NCI-H226 (cell line): ENCODE results near the gene FXN.
"Not testable (repeated sequence)": the region's sequence is repeated elsewhere in the genome, so short reads cannot be mapped to it uniquely, and the experiment has no call there.

Source experiments
- DNase-seq: peaks from one replicate; pipeline ENCODE4 v3.0.0-alpha.2; 2015

The FXN gene

DNA sequence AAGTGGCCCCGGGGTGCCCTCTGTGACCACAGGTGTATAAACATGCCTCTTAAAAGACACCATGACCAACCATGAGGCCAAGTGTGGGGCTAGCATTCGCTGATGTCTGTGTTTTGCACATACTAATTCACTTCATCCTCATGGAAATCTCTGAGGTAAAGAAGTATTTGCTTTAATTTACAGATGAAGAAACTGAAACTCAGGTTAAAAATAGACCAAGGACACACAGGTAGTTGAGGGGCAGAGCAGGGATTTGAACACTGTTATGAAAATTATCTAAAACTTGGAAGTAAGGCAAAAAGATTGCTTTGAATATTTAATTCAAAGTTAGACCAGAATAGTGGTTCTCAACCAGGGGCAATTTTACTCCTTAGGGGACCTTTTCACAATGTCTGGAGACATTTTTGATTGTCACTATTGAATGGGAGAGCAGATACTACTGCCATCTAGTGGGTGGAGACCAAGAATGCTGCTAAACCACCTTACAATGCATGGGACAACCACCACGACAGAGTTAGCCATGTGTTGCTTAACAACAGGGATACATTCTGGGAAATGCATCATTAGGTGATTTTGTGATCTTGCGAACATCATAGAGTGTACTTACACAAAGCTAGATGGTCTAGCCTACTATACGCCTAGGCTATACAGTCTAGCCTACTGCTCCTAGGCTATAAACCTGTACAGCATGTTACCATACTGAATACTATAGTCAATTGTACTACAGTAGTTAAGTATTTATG is 8.0 kb upstream of the FXN start:
- DNase-seq, result no peak

DNA sequence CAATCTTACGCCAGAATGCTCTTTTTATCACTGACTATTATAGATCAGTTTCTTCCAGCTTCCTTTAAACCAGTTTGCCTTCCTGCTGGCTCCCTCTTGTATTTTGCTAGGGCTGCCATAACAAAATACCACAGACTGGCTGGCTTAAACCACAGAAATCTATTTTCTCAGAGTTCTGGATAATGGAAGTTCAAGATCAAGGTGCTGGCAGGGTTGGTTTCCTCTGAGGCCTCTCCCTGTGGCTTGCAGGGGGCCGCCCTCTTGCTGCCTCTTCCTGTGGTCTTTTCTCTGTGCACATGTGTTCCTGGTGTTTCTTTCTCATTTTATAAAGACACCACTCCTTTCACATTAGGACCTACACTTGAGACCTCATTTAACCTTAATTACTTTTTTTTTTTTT is 6.8 kb upstream of the FXN start:
- DNase-seq, result no peak

DNA sequence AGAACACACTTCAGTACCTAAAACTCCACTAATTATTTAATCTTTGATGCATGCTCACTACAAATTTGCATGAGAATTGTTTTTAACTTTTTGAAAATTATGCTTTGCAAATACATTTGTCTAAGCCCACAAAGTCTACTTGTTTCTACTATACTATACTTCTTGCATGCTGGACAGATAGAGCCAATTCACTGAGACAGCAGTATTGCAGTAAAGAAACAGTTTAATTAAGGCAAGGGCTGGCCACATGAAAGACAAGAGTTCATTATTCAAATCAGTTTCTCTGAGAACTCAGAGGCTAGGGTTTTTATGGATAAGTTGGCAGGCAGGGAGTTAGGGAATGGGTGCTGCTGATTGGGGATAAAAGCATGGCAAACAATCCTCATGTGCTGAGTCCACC is 6.0 kb upstream of the FXN start:
- DNase-seq, result no peak

DNA sequence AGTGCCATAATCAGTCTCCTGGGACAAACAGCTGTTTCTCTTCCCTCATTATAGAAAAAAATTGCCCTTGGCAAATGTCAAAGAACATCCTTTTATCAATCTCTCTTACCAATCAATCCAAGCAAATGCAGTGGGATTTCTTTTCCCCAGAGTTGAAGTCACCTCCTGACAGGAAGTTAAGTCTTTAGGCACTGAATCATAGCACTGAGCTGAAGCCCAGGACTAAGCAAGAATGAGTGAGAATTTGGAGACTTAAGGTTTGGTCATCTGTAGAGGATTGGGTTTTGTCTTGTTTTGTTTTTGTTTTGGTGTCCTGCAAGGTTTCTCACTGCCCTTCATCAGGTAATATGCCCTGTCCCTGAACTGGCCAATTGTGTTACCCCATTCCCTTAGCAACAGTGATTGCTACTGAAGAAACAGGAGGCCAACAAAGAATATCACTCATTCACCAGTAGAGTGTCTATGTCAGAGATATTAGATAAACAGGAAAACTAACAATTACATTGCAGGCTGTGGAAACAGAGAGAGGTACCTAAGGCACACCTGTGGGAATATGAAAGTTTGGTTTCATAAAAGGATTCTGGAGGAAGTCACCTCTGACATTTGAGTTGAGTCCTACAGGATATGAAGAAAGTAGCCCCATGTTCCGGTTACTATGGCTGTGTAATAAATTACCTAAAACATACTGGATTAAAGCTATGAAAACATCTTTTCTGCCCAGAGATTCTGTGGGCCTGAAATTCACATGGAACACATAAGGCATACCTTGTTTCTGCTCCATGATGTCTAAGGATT is 4.5 kb upstream of the FXN start:
- no peak for DNase-seq

DNA sequence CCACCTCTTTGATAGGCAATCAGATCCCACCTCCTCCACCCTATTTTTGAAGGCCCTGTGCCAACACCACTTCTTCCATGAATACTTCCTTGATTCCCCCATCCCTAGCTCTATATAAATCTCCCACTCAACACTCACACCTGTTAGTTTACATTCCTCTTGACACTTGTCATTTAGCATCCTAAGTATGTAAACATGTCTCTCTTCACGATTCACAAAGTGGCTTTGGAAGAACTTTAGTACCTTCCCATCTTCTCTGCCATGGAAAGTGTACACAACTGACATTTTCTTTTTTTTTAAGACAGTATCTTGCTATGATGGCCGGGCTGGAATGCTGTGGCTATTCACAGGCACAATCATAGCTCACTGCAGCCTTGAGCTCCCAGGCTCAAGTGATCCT is 1.5 kb upstream of the FXN start:
- no peak for DNase-seq

DNA sequence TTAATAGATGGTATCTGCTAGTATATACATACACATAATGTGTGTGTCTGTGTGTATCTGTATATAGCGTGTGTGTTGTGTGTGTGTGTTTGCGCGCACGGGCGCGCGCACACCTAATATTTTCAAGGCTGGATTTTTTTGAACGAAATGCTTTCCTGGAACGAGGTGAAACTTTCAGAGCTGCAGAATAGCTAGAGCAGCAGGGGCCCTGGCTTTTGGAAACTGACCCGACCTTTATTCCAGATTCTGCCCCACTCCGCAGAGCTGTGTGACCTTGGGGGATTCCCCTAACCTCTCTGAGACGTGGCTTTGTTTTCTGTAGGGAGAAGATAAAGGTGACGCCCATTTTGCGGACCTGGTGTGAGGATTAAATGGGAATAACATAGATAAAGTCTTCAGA is 757 bp downstream of the FXN start:
- no peak for DNase-seq

DNA sequence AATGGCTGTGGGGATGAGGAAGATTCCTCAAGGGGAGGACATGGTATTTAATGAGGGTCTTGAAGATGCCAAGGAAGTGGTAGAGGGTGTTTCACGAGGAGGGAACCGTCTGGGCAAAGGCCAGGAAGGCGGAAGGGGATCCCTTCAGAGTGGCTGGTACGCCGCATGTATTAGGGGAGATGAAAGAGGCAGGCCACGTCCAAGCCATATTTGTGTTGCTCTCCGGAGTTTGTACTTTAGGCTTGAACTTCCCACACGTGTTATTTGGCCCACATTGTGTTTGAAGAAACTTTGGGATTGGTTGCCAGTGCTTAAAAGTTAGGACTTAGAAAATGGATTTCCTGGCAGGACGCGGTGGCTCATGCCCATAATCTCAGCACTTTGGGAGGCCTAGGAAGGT is 1.2 kb downstream of the FXN start:
- no peak for DNase-seq

DNA sequence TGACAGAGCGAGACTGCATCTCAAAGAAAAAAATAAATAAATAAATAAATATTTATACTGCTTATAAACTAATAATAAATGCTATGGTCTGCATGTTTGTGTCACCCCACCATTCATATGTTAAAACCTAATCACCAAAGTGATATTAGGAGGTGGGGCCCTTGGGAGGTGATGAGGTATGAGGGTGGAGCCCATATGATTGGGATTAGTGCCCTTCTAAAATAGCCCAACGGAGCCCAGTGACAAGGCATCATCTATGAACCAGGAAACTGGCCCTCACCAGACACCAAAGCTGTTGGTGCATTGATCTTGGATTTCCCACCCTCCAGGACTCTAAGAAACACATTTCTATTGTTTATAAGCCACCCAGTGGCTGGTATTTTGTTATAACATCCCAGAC is 5.1 kb downstream of the FXN start:
- DNase-seq, result no peak

DNA sequence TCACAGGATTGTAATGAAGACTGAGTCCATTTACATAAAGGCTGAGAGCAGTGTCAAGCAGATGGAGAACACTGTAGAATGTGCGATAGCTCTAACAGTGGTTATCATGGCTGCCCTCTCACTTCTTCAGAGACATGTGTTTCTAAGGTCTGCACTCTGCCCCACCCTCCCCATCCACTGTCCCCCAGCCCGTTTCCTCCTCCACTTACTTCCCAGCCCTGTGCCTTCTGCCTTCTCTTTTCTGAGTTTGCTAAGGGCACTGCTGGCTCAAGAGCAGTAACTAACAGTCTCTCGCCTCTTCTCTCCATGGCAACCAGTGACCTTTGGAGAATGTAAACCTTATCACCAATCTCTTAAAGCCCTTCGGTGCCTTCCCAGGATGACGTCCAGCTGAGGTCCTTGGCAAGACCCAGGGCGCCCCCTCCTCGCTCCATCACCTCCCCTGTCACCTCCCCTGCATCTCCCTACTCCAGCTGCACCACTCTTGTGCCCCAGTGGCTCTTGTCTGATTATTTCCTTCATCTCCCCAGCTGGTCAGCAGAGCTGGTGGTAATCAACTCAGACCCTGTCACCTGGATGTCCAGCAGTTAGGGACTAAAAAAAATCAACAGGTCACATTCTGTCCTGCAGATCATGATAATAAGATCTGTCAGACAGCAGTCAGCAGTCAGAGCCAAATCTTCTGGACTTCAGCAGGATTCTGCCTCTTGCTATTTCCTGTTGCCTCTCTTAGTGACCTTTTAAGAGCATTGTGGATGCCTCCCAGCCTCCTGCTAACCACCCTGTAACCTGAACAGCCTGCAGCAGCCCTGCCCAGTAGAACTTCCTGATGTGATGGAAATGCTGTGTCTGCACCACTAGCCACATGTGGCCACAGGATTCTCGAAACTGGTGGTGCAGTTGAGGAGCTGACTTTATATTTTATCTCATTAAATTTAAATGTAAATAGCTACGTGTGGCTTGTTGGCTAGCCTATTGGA is 9.0 kb downstream of the FXN start:
- DNase-seq, result peak; percentile 46

DNA sequence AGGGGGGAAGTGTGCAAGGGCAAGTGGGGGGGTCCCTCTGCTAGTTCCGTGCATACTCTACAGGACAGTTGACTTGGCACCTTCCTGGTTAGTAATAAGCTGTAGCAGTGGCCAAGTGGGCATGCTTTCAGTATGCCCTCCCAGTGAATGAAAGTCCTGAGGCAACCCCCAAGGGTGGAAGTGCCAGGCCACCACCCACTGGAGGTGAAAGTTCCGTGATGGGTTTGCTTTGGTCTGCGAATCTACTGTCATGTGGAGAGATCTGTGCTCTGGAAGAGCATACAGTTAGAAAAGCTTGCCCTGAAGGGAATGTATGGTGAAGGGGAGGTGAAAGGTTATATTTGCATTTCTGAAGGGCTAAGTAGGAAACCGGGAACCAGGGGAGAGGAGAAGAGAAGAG is 10.3 kb downstream of the FXN start:
- no peak for DNase-seq

DNA sequence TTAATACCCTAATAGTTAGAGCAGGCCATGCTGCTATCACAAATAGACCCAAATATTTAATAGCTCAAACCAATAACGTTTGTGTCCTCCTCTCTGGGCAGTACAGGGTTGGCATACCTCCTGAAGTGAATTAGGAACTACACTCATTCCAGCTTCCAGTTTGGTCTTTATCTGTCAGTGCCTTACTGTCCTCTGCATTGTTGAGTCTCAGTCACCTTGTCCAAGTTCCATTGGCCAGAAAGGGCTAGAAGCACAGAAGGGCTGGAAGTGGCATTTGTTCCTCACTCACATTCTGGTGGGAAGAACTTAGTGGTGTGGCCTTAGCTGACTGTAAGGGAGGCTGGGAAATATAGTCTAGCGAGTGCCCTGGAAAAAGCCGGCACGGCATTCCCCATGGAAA is 11.2 kb downstream of the FXN start:
- no peak for DNase-seq

DNA sequence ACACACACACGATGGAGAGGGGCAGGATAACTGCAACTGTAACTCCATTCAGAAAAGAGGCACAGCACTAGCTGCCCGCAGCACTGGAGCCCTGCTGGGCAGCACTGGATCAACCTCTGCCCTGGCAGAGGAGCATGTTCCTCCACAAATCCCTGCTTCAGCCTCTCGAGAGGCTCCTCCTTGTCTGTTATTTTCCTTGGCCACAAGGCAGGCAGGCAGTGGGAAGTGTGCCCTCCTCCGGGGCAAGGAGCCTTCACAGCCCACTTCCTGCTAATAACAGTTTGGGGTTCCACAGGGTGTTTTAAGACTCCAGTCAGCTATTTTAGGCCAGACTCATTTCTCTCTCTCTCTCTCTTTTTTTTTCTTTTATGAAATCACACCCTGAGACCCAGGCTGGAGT is 11.8 kb downstream of the FXN start:
- no peak for DNase-seq

DNA sequence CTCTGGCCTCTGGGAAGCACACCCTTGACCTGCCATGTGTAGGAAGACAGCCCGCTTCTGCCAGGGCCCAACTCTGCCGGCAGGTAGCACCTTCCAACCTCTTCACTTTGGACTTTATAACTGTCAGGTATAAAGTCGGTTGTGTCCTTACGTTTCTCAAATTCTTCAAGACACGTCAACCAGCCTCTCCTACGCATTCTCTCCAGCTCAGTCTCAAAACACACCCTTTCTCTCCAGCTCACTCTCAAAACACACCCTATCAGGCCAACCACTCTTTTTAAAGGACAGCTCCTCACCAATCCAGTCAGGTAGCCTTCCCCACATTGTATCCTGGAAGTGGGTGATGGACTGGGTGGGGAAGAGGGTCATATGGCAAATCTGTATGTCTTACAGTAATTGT is 13.5 kb downstream of the FXN start:
- DNase-seq, result no peak

DNA sequence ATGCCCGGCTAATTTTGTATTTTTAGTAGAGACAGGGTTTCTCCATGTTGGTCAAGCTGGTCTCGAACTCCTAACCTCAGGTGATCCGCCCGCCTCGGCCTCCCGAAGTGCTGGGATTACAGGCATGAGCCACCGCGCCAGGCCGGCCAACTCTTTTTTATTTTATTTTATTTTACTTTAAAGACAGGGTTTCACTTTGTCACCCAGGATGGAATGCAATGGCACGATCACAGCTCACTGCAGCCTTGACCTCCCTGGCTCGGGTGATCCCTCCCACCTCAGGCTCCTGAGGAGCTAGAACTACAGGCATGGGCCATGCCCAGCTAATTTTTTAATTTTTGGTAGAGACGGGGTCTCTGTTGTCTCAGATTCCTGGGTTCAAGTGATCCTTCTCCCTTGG is 15.4 kb downstream of the FXN start:
- DNase-seq, result not testable (repeated sequence)

DNA sequence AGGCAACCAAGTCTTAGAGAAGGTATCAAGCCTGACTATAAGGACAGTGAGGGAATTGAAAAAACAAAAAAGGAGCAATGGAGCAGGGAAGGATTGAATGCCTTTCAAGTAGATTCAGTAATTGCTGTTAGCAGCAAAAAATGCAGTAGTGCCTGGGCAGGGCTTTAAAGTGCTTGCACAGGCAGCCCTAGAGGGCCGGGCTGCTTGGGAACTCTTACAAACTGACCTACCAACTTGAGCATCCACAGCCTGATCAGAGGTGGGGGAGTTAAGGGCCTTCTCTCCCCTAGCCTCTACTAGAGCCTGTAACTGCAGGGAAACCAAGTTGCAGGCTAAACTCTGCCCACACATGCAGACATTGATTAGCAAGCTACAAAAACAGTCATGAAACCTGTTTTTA is 19.4 kb downstream of the FXN start:
- no peak for DNase-seq

DNA sequence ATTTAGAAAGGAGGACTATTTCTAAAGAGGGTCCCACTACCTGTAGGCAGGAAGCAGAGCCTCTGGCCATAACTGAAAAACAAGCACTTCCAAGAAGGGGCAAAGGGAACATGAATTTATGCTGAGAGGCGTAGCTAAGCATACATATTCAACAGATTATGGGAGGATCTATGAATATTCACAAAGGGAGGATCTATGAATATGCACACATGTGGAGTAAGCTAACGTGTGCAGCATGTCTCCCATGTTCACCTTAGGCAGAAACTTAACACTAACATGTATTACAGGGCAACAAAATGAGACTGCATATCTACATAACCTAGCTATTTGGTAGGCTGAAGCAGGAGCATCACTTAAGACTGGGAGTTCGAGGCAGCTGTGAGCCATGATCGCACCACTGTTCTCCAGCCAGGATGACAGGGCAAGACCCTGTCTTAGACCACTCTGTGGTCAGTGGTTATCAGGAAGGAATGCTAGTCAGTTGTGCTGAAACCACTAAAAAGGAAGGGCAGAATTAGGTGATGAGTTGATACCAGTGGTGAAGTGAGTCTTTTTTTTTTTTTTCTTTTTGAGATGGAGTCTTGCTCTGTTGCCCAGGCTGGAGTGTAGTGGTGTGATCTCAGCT is 20.8 kb downstream of the FXN start:
- no peak for DNase-seq

DNA sequence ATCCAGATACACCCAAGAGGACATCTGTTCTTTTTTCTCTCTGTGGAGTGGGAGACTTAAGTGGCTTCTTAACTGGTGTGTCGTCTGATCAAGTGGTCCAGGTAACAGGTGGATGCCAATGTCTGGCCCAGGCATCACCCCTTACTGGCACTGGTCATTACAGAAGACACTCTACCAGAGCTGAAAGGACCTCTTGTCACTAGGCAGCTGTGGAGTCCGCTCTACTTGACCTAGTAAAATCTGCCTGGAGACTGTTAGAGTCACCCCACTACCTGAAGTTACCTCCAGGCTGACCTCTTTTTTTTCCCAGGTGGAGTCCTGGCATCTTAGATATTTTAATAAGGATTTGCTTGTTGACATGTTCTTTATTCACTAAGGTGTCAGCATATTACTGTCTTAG is 22.5 kb downstream of the FXN start:
- no peak for DNase-seq

DNA sequence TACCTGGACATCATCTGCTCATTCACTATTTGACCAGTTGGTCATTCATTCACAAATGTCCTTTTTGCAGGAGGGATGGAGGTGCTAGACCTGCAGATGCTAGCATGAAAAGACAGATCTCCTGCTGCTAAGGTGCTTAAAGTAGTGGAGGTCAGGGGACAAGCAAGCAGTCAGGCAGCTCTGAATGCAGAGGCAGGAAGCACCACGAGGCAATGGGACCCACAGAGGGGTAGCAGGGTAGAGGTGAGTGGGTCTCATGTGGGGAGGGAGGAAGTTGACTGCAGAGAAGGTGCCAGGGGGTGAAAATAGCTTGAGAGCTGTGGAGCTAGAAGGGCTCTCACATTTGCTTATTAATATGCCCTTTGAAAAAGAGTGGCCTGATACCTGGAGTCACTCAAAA is 25.2 kb downstream of the FXN start:
- no peak for DNase-seq

DNA sequence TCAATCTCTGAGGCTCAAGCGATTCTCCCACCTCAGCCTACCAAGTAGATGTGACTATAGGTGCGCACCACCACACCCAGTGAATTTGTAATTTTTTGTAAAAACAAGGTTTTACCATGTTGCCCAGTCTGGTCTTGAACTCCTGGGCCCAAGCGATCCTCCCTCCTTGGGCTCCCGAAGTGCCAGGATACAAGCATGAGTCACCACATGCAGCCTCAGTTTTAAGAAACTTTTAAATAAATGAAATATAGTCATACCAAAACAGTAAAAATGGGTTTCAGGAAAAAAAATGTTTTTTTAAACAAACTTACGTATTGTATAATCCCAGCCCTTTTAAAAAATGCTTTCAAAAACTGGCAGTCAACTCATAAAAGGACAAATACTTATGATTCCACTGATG is 26.6 kb downstream of the FXN start:
- DNase-seq, result no peak

DNA sequence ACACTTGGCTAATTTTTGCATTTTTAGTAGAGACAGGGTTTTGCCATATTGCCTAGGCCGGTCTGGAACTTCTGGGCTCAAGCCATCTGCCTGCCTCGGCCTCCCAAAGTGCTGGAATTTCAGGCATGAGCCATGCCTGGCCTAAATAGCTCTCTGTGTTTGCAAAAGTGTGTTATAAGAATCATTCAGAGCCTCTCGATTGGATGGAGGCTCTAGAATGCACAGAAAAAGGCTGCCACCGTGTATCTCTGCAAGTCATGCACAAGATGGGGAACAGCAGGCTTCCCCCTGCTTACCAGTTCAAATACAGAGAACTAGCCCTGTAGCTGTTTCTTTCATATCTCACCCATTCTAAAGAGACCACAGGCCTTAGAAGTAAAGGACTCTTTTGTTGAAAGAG is 28.3 kb downstream of the FXN start:
- no peak for DNase-seq

DNA sequence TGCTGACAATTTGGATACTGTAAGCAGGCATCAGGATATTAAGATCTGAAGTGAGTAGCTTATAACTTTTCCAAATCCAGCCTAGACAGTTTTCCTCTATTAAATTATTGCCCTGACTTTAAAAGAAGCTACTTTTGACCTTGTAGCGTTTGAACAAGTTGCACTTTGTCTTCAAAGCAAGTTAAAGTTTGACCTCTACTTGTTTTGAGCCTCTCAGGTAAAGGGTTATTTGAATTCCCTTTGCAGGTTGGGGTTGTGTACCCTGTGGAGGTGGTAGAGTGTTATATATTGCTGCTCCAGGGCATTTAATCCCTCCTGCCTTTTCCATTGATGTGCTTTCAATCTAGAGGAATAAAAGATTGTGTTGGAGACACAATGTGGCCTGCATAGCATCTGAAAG is 30.1 kb downstream of the FXN start:
- DNase-seq, result no peak

DNA sequence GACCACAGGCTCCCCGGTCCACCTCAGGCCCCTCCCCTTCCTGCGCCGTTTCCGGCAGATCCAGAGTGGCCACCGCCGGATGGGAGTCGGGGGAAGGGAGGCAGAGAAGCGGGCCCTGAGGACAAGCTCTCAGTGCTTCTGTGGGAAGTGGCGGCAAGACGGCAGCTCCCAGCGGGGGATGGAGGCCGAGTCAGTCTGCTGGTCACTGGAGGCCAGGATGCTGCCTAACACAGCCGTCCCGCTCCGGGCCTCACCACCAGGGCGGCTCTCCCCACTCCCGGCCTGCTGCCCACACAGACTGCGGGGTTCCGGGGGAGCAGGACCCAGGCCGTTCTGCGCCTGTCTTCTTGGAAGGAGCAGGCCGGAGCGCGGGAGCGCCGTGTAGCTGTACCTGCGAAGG is 31.4 kb downstream of the FXN start:
- DNase-seq, result no peak

DNA sequence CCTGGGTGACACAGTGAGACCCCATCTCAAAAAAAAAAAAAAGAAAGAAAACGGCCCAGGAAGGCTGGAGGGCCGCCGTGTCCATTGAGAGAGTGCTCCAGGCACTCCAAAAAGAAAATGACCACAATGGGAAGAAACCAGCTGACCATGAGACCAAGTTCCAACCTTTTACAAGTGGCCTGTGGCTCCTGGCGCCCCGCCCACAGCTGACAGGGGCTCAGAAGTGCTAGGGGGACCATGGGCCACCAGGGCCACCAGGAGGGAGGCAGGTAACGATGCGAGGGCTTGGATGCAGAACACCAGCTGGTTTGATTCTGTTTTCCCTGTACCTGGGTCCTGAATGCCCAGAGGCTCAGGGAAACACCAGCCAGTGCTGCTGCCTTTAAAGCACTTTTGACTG is 34.6 kb downstream of the FXN start:
- DNase-seq, result no peak
